Transverse colon (tissue), 4 donors: Measurements from ENCODE around the gene PCMTD2. TPM values are rescaled to one million over a fixed set of nuclear protein-coding genes. Genes with fewer than 3 reads are reported as not detected.

Experiments used
- DNase-seq: peaks from one replicate; pipeline ENCODE4 v3.0.0-alpha.2; 2019
- H3K27ac ChIP-seq, 4 donors: fragments of 200-600 bp; sonication (generic); 2 replicates each; pipeline ENCODE4 v1.5.1; 2016 to 2018; ENCODE audit warnings: inconsistent platforms in 4 of 4
- H3K27me3 ChIP-seq: fragments of 200-600 bp; sonication (generic); 2 replicates; pipeline ENCODE4 v1.5.1; 2017; ENCODE audit warnings: inconsistent platforms
- H3K36me3 ChIP-seq, 4 donors: fragments of 200-600 bp; sonication (generic); 2 replicates each; pipeline ENCODE4 v1.5.1; 2017 to 2019; ENCODE audit warnings: inconsistent platforms in 4 of 4
- H3K4me1 ChIP-seq, 4 donors: fragments of 200-600 bp; sonication (generic); 2 replicates each; pipeline ENCODE4 v1.5.1; 2017 to 2020; ENCODE audit warnings: inconsistent platforms in 4 of 4
- H3K4me3 ChIP-seq, 4 donors: fragments of 200-600 bp; sonication (generic); 1 replicate in 1 of 4; 2 replicates in 3 of 4; pipeline versions ENCODE4 v1.5.1 to v1.6.1; 2017 to 2019; ENCODE audit warnings: inconsistent platforms in 4 of 4
- H3K9me3 ChIP-seq, 2 donors: fragments of 200-600 bp; sonication (generic); 2 replicates each; pipeline ENCODE4 v1.5.1; 2017 to 2019; ENCODE audit warnings: inconsistent platforms in 2 of 2
- CTCF ChIP-seq, 5 experiments: fragments of 200-600 bp in 3 of 5; fragments of 450-650 bp in 2 of 5; sonication (generic) in 3 of 5; IDR thresholded peaks; 1 replicate in 2 of 5; 2 replicates in 3 of 5; pipeline ENCODE4 v1.5.1; 2016 to 2017; ENCODE audit warnings: antibody characterized with exemption in 5 of 5, inconsistent platforms in 3 of 5, mild to moderate bottlenecking in 2 of 5, moderate library complexity in 1 of 5
- EP300 ChIP-seq: sonication (generic); formaldehyde crosslinking; IDR thresholded peaks from one replicate; pipeline ENCODE4 v1.6.1; 2017; ENCODE audit warnings: antibody characterized with exemption, low read depth
- POLR2A ChIP-seq: fragments of 450-650 bp; IDR thresholded peaks from one replicate; pipeline ENCODE4 v1.6.1; 2016; ENCODE audit warnings: antibody characterized with exemption, mild to moderate bottlenecking, moderate library complexity
- POLR2AphosphoS5 ChIP-seq, 3 donors: sonication (generic); formaldehyde crosslinking; IDR thresholded peaks; one replicate each; pipeline ENCODE4 v1.6.1; 2016; ENCODE audit warnings: antibody characterized with exemption in 3 of 3
- WGBS, 2 donors: methylation state at CpG; one replicate each; pipeline ENCODE4 v1.1.5; 2018; ENCODE audit warnings: low coverage in 1 of 2; 5-methylcytosine and 5-hydroxymethylcytosine counted together
- in situ Hi-C, 4 donors: fragments of 200-750 bp; cut with MboI; loops; one replicate each; pipeline versions ENCODE4 v1.15.0 to v1.15.1; 2017; ENCODE audit warnings: low sequenced_read_pairs in 3 of 4, low pct_ligation_motif_present in 1 of 4, low pct_unique_long_range_greater_than_20kb in 1 of 4
- intact Hi-C: fragments of 100-400 bp; cut with DNase I; formaldehyde crosslinking; loops from one replicate; pipeline ENCODE4 v1.15.1; 2023; ENCODE audit warnings: low total_unique reads
- total RNA-seq, 4 donors: library from RNA; depleted of rRNA; stranded (reverse); fragments of >200 nt; gene quantifications; one replicate each; pipeline ENCODE4 v1.1.0, GENCODE V29; 2016

Gene PCMTD2
- total RNA-seq, 4 donors from 2014 or later: 17.6 to 55.3 (median 34.2) TPM

- in situ Hi-C loops: no loop called here
- no peak for DNase-seq
Measured at GRCh38 chr20:64254571-64255360, 782 bp upstream of the PCMTD2 start.

GRCh38 chr20:64256282-64256935 lies 861 bp downstream of the PCMTD2 start:
- WGBS, 2 donors: 0 to 25% methylated on average over 1 to 15 of the region's 15 CpGs
- Histone ChIP-seq H3K9me3 (no peaks in the 10 kb centered on the region), H3K27me3 (no peaks in the 10 kb centered on the region), H3K4me3 (peak overlapping the region; percentile 78 to 89 (median 87)), H3K36me3 (no peaks in the 10 kb centered on the region), H3K27ac (peak overlapping the region; percentile 85 to 95 (median 91)), H3K4me1 (peaks cover 4 to 34% (median 18%) of the 10 kb centered on the region in 4 donors)
- no peak for TF ChIP-seq CTCF (IDR thresholded peaks at IDR 0.05)
- no peak for TF ChIP-seq POLR2AphosphoS5 (IDR thresholded peaks at IDR 0.05)
- no peak for TF ChIP-seq EP300
- no peak for TF ChIP-seq POLR2A
- no peak for DNase-seq
- intact Hi-C loops (no loop called here), in situ Hi-C loops (no loop called here)

More at GRCh38 chr20:64254571-64255360, 782 bp upstream of the PCMTD2 start:
- Histone ChIP-seq H3K36me3 (no peaks in the 10 kb centered on the region), H3K27me3 (no peaks in the 10 kb centered on the region), H3K4me1 (peaks cover 4 to 26% (median 17%) of the 10 kb centered on the region in 4 donors), H3K4me3 (peak overlapping the region; percentile 42 to 89 (median 82)), H3K9me3 (no peaks in the 10 kb centered on the region), H3K27ac (peak overlapping the region; percentile 85 to 95 (median 91))
- 78 to 96% methylated on average over 12 to 28 of the region's 28 CpGs for WGBS, 2 donors
- TF ChIP-seq POLR2A (no peak), EP300 (no peak), POLR2AphosphoS5 (IDR thresholded peaks at IDR 0.05) (no peak), CTCF (IDR thresholded peaks at IDR 0.05) (no peak)
- intact Hi-C loops: no loop called here

GRCh38 chr20:64257107-64257757 lies 1.7 kb downstream of the PCMTD2 start:
- H3K9me3 ChIP-seq: no peaks in the 10 kb centered on the region
- H3K27ac ChIP-seq: no peak overlapping the region
- TF ChIP-seq POLR2A (no peak), POLR2AphosphoS5 (IDR thresholded peaks at IDR 0.05) (no peak), EP300 (no peak), CTCF (IDR thresholded peaks at IDR 0.05) (no peak)
- no peak for DNase-seq
- H3K27me3 ChIP-seq: no peaks in the 10 kb centered on the region
- intact Hi-C loops: no loop called here
- in situ Hi-C loops: no loop called here
- no peaks in the 10 kb centered on the region for H3K36me3 ChIP-seq
- no peak overlapping the region for H3K4me3 ChIP-seq
- WGBS, 2 donors: 91% methylated on average over 6 to 13 of the region's 13 CpGs
- H3K4me1 ChIP-seq: peaks cover 4 to 38% (median 18%) of the 10 kb centered on the region in 4 donors
